Progenitor cell of endocrine pancreas (in vitro differentiated cells): ENCODE measurements around the gene HK1. TPM values are rescaled to one million over a fixed set of nuclear protein-coding genes. Genes with fewer than 3 reads are reported as not detected.

Source experiments
- DNase-seq: peaks from one replicate; pipeline ENCODE4 v3.0.0; 2021; ENCODE audit warnings: low spot score; ENCODE audit not compliant: unreplicated experiment
- H3K27ac Mint-ChIP-seq: 2 replicates; pipeline ENCODE4 v1.8.0; 2021; ENCODE audit warnings: mild to moderate bottlenecking, moderate library complexity, mixed read lengths
- H3K27me3 Mint-ChIP-seq: 2 replicates; pipeline ENCODE4 v1.8.0; 2021; ENCODE audit warnings: mixed read lengths
- H3K36me3 Mint-ChIP-seq: 2 replicates; pipeline ENCODE4 v1.8.0; 2022; ENCODE audit warnings: mixed read lengths; ENCODE audit not compliant: insufficient read depth
- H3K4me1 Mint-ChIP-seq: 2 replicates; pipeline ENCODE4 v1.8.0; 2021; ENCODE audit warnings: low read depth, mixed read lengths
- H3K4me3 Mint-ChIP-seq: 2 replicates; pipeline ENCODE4 v1.8.0; 2021; ENCODE audit warnings: low read depth, mild to moderate bottlenecking, moderate library complexity, mixed read lengths
- H3K9me3 Mint-ChIP-seq: 2 replicates; pipeline ENCODE4 v1.8.0; 2021; ENCODE audit warnings: low read depth, mixed read lengths
- total RNA-seq: library from RNA; stranded (reverse); gene quantifications from 2 replicates; pipeline ENCODE4 v1.2.1, GENCODE V29; 2021
- TF ChIP-seq, protein P1 (sequence below): fragments of 200-600 bp; sonication (generic); IDR thresholded peaks from one replicate; pipeline ENCODE4 v1.5.0; 2021; ENCODE audit warnings: antibody characterized with exemption, mild to moderate bottlenecking; ENCODE audit not compliant: unreplicated experiment

The HK1 gene
- total RNA-seq, 1 donor from 2014 or later, result 32.5 TPM

DNA sequence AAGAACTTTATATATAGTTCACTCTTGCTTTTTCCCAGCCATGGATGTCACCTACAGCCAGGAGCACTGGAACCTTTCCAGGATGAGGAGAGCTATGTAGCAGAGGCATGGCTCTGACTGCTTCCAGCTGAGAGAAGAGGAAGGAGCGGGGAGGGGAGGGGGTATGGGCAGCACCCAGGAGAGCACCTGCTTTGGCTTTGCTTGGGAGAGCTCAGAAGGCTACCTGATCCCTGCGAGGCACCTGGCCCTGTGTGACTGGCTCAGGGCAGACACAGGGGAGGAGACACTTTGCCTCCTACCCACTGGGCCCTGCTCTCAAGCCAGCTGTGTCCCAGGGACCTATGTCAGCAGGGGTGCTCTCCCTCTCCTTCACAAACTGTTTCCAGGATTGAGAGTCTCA, 67.1 kb downstream of the HK1 start:
- Mint-ChIP-seq H3K9me3 (no peaks in the 10 kb centered on the region), H3K4me3 (no peak overlapping the region), H3K27ac (no peak overlapping the region), H3K36me3 (peaks cover 11% of the 10 kb centered on the region), H3K27me3 (peaks cover 4% of the 10 kb centered on the region), H3K4me1 (peaks cover 5% of the 10 kb centered on the region)
- TF ChIP-seq, protein P1, sequence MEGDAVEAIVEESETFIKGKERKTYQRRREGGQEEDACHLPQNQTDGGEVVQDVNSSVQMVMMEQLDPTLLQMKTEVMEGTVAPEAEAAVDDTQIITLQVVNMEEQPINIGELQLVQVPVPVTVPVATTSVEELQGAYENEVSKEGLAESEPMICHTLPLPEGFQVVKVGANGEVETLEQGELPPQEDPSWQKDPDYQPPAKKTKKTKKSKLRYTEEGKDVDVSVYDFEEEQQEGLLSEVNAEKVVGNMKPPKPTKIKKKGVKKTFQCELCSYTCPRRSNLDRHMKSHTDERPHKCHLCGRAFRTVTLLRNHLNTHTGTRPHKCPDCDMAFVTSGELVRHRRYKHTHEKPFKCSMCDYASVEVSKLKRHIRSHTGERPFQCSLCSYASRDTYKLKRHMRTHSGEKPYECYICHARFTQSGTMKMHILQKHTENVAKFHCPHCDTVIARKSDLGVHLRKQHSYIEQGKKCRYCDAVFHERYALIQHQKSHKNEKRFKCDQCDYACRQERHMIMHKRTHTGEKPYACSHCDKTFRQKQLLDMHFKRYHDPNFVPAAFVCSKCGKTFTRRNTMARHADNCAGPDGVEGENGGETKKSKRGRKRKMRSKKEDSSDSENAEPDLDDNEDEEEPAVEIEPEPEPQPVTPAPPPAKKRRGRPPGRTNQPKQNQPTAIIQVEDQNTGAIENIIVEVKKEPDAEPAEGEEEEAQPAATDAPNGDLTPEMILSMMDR, result no peak
- DNase-seq, result no peak

DNA sequence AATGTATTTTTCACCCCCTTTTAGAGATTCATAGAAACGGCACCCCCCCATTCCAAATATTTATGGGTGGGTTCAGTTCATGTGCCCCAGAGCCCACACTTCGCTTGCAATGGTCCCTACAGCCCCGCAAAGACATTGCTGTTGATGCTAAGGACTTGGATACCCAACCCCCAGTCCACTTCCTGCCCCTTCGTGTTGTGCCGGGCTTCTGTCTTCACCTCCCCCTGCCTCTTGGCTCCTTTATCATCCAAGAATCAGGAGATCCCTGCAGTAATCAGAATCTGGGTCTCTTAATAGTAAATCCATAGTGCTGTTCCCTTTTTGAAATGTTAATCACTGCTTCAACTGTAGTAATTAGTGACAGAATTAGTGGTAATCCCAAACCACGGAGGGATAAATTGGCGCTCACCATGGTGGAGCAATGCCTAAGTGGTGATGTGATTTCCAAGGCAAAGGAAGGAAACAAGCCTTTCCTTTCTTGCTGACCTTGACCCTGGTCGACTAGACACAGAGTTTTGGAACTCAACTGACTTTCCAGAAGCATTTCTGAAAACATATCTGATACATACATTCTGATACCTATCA, 67.7 kb downstream of the HK1 start:
- TF ChIP-seq, protein P1, result no peak
- no peaks in the 10 kb centered on the region for H3K9me3 Mint-ChIP-seq
- no peak overlapping the region for H3K4me3 Mint-ChIP-seq
- H3K27ac Mint-ChIP-seq, result no peak overlapping the region
- H3K27me3 Mint-ChIP-seq, result peaks cover 4% of the 10 kb centered on the region
- peaks cover 5% of the 10 kb centered on the region for H3K4me1 Mint-ChIP-seq
- DNase-seq, result no peak
- H3K36me3 Mint-ChIP-seq, result peaks cover 11% of the 10 kb centered on the region

DNA sequence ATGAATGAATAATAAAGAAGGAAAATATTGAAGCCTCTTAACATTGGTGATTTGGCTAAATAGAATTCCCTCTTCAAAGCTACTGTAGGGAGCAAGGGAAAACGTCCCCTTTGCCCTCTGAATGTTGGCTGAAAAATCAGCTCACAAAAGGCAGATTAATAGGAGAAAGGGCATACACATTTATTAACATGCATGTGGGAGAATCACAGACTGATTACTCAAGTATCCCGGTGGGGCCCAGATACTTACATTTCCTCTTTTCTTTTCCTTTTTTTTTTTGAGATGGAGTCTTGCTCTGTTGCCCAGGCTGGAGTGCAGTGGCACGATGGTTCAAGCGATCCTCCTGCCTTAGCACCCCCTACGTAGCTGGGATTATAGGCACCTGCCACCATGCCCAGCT, 68.5 kb downstream of the HK1 start:
- Mint-ChIP-seq H3K27ac (no peak overlapping the region), H3K9me3 (no peaks in the 10 kb centered on the region), H3K36me3 (peaks cover 11% of the 10 kb centered on the region), H3K27me3 (peaks cover 4% of the 10 kb centered on the region), H3K4me3 (no peak overlapping the region), H3K4me1 (peaks cover 5% of the 10 kb centered on the region)
- TF ChIP-seq, protein P1, result no peak
- no peak for DNase-seq

DNA sequence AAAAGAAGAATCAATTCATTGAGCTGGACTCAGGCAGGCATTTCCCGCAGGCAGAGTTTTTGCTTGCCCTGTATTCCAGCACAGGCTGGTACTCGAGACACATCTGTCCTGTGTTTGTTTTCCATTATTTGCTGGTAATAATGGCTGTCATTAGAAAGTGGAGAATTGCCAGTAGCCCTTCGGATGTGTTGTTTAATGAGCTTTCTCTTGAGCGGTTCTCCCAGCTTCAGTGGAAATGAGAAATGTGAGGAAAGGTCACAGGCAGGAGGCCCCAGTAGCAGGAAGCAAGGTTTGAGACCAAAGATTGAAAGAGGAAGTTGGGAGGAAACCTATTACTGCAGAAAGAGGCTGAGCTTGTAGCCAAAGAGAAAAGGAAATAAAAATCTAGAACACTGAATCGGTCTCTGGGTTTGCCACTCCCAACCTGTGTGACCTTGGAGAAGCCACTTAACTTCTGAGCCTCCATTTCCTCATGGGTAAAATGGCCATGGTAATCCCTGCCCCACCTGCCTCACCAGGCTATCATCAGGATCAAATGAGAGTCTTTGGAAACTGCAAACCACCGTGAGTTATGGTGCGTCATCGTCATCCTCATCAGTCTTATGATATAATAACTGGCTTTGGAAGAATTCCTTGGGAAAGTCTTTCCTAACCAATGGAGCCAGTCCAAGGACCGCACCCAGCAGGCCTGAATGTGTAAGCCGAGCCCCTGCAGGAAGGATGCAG, 70.7 kb downstream of the HK1 start:
- H3K4me1 Mint-ChIP-seq, result peaks cover 5% of the 10 kb centered on the region
- peaks cover 6% of the 10 kb centered on the region for H3K36me3 Mint-ChIP-seq

DNA sequence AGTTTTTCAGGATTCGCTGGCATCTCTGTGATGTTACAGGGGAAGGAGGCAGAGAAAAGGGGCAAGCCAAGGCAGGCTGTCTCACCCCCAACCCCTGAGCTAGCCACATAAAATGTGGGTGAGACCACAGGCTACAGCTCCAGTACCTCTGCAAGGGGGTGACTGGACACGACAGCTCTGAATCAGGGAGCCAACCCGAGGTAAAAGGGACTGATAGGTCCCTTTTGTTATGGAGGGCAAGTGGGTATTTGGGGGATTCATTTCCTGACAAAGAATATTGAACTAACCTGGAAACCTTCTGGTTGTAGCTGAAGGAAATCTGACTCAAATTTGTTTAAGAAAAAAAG, 71.2 kb downstream of the HK1 start:
- Mint-ChIP-seq H3K36me3 (peaks cover 3% of the 10 kb centered on the region), H3K4me3 (no peak overlapping the region), H3K9me3 (no peaks in the 10 kb centered on the region), H3K4me1 (peaks cover 5% of the 10 kb centered on the region), H3K27me3 (no peaks in the 10 kb centered on the region), H3K27ac (no peak overlapping the region)
- DNase-seq, result no peak
- TF ChIP-seq, protein P1, result no peak

More for the DNA sequence above, 70.7 kb downstream of the HK1 start:
- no peak for DNase-seq
- Mint-ChIP-seq H3K27me3 (peaks cover 2% of the 10 kb centered on the region), H3K27ac (peak overlapping the region; percentile 76), H3K9me3 (no peaks in the 10 kb centered on the region), H3K4me3 (no peak overlapping the region)
- TF ChIP-seq, protein P1, result no peak
